Iris pigment epithelial cell (primary cell): Measurements from ENCODE around the gene ACKR3.
A peak's percentile ranks its signal among the peaks of the same experiment; 100 is the strongest.

Source experiments
- DNase-seq: peaks from one replicate; pipeline ENCODE4 v3.0.0-alpha.2; 2011; ENCODE audit warnings: low read depth

The ACKR3 gene

DNA sequence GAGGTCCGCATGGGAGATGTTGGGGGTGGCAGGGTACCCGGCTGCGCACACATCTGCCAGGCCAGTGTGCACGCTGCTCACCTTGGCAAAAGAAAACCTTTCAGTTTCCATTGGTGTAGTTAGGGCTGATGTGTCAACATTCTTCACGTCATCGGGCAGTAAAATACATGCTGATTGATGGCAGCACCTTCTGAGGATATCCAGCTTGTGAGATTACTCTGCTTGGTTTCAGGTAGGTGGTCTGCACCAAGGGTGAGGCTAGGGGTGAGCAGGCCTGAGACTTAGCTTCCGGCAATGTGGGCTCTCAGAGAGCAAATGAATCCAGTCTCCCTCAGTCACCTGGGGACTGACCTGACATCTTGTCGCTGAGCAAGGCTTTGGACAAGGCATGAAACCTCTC, 19.3 kb upstream of the ACKR3 start:
- DNase-seq = no peak

DNA sequence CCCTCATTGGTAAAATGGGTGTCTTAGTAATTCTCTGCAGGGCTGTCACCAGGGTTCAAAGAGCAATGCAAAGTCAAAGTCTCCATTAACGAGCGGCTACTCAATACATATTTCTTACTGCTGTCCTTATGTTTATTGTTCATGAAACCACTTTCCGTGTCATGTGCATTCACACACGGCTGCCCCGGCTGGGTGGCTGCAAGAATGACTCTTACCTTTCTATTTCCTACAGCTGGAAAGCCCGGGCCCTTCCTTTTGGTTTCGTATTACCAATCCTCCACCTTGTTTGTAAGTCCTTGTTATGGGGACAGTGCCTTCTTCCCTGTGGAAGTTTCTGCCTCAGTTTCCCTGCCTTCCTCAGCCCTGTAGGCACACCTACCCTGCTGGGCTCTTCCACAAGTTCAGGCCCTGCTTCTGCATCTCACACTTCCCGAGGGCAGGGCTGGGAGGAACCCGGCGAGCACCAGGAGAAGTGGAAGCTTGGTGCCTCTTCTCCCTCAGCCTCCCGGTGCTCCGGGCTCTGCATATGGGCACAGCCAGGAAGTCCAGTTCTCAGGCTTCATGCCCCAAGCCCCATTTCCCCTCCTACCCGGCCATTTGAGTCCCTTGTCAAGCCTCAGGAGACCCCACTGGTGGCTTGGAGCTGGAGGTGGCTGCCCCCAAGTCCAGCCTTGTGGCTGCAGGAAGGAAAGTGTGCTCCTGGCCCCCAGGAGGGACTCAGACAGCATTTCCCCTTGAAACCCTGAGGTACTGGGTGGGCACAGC, 18.7 kb upstream of the ACKR3 start:
- DNase-seq = no peak

DNA sequence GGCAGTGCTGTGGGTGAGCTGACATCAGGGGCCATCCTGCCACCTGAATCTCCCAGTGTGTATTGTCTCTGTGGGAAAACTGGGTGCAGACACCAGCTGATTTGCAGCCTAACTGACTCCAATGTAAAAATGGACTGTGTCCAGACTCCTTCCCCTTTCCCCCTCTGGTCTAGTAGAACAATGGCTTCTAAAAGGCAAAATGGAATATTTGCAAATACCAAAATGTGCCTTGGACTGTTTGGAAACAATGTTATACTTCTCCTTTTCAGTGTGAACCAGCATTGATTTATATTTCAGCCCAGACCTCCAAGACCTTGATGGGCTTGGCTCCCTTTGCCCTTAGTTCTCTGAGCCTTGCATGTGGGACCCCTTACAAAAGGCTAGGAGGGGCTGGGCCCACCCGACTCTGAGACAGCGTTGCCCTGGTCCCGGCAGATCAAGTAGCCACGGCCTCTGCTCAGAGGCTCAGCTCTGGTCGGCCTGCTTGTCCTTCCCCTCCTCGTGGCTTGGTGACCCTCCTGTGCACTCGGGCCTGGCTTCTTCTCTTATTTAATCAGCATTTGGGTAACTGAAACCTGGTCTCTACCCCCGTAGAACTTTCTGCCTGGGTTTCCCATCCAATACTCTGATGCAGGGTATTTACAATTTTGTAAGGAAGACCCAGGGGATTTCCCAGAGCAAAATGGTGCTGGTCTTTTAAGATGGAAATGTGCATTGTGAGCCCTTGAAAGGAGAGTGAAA, 18.0 kb upstream of the ACKR3 start:
- no peak for DNase-seq

GRCh38 chr2:236552212-236552542, 17.4 kb upstream of the ACKR3 start:
- DNase-seq = no peak

GRCh38 chr2:236552581-236553363, 16.9 kb upstream of the ACKR3 start:
- DNase-seq = no peak

- no peak for DNase-seq
These were observed 16.1 kb upstream of the ACKR3 start for GRCh38 chr2:236553522-236553921.

GRCh38 chr2:236554629-236555282, 14.9 kb upstream of the ACKR3 start:
- DNase-seq = no peak

DNA sequence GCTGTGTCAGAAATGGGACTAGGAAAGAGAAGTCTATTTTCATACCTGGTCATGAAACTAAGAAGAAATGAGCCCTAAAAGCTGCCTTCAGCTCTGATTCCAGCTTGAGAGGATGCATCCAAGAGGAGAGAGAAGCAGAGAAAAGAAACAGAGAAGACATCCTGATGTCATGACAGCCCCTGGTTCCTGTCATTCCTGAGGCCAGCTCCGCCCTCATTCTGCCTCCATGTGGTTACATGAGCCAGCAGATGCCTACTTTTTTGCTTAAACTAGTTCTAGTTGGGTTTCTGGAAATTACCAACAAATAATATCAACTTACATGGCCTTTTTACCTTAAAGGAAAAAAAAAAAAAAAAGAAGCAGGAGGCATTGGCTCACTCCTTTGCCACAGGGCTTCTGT, 14.1 kb upstream of the ACKR3 start:
- no peak for DNase-seq

DNA sequence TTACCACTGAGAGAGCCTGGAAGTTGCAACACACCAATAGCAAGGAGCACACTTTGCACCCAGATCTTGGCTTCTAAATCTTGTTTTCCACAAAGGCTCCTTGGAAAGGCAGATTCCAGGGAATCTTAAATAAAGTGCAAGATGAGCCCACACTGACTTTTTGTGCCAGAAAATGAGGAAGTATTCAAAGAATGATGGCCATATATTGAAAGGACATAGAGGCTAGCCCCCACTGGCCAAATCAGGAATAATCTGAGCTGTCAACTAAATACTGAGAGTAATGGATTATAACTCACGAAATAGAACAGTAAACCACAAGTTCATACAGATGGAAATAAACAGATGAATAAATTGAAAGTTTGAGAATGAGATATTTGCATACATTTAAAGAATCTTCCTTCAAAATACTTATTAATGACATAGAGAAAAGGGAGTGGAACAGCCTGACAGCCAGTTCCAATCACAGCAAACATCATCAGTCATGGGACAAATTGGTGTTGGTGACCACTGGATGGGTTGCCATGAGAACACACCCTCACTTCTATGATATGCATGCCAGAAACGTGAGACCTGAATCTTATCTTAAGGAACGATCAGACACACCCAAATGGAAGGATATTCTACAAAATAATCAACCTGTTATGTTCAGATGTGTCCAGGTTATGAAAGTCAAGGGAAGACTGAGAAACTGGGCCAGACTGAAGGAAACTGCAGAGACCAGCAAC, 12.2 kb upstream of the ACKR3 start:
- no peak for DNase-seq

GRCh38 chr2:236558036-236558435, 11.6 kb upstream of the ACKR3 start:
- no peak for DNase-seq

DNA sequence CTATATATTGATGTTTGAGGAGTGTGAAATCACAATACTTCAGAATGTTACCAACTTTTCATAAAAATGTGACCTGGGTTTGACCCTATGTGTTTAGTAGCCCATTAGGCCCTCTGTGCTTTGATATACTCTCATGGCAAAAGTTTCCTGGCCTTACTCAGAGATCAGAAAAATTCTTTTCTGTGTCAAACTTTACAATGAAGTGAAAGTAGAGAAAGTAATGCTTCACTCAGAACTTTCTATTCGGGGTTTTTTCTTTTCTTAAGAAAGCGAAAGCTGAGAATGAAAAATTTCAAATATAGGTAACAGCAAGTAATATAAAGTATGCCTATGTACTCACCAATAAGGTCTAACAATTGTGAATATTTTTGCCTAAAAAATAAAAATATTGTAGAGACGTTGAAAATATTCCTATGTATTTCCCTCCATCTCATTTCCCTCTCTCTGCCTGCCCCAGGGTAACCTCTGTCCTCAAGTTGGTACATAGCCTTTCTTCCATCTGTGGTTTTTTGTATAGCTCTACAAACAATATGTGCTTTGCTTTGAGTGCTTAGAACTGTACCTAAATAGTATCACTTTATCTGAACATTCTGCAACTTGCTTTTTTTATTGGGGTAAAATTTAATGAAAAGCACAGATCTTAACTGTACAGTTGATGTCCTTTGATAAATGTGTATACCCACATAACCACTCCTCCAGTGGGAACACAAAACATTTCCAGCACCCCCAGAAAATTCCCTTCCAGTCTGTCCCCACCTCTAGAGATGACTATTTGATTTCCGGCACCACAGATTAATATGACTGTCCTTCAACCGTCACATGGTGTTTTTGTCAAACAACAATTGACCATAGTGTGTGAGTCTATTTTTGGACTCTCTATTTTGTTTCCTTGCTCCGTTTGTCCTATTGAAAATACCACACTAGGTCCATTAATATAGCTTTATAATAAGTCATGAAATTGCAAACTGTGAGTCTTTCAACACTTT, 10.3 kb upstream of the ACKR3 start:
- no peak for DNase-seq

- DNase-seq = no peak
These were observed 7.8 kb upstream of the ACKR3 start for GRCh38 chr2:236561874-236562273.

DNA sequence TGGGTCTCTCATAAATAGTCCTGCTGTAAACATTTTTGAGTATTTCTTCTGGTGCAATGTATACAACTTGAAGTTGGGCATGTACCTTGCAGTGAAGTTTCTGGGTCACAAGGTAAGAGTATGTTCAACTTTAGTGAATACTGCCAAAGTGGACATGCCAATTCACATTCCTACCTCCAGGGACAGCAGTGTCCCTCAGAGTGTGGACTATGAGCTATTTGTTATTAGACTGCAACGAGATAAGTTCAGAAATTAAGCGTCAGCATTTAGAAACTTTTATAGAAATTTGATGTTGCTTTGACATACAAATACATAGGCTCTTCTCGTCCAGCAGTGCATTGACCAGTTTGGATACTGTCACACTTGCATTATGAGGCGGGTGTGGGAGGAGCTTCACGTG, 7.2 kb upstream of the ACKR3 start:
- DNase-seq = peak; percentile 15

- no peak for DNase-seq
These were observed 5.7 kb upstream of the ACKR3 start for GRCh38 chr2:236563953-236564352.

GRCh38 chr2:236565212-236565611, 4.4 kb upstream of the ACKR3 start:
- DNase-seq = no peak

DNA sequence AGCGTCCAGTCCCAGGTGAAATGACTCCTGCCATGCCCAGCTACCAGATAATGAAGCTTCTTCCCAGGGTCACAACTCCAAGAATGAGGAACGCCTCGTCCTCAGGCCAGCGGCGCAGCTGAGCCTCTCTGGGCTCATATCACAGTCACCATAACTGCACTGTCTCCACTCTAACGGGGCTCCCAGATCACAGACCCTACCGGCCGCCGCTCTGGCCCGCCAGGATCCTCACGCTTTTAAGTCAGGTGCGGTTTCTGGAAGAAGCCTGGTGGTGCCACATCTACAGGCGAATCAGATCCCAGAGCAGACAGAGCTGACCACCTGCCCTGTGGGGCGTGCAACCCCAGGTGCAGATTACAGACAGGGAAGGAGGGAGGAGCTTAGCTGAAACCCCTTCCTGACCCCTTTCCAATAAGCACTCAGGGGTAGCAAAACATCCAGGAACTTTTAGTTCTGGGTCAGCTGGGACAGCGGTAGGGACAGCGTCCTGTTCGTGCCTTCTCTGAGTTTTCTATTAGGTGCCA, 3.7 kb upstream of the ACKR3 start:
- no peak for DNase-seq

- DNase-seq = no peak
These were observed 3.0 kb upstream of the ACKR3 start for GRCh38 chr2:236566596-236566995.

- DNase-seq = no peak
These were observed 1.3 kb upstream of the ACKR3 start for GRCh38 chr2:236568068-236568921.

DNA sequence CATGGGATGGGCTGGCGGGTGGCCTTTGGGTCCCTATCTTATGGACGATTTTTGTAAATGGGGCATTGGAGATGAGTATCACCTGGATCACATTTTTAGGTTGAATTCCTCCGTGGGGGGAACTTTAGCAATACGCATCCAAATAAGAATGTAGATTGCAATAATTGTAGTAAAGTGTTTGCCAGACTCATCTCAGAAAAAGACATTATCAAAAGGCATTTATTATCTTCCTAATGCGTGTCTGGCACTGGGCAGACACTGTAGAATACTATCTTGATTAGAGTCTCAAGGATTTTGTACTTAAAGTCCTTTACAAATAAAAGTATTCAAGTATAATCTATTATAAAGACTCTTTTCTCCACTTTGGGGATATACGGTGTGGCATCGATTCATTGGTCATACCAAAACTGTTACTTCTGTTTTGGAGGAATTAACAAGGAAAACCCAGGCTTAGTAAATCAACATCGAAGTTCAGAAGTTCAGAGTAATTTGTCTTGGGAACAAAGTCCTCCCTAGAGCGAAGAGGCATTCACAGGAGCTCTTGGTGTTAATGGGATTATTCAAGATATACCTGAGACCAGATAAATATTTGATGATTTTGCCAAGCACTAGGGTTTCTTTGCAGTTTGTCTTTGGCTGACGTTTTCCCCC, 578 bp upstream of the ACKR3 start:
- DNase-seq = no peak
